ENCODE data around the gene PDIK1L. TPM values are rescaled to one million over a fixed set of nuclear protein-coding genes. Genes with fewer than 3 reads are reported as not detected.
A peak's percentile ranks its signal among the peaks of the same experiment; 100 is the strongest.

PDIK1L gene
- 10 to 100 TPM in 5 of 7 donors, 1 to 10 TPM in 2; 7.7 to 14.1 (median 11.6) TPM for total RNA-seq
- polyA plus RNA-seq = 1 to 10 TPM; 2.5 to 3.1 (median 3.1) TPM
- long read RNA-seq, donor 1, partial matches to known transcripts = 0 of 2 reads
- long read RNA-seq, donor 1, other reads (novel, unspliced or antisense) = 0 of 2 reads
- long read RNA-seq, donor 2, partial matches to known transcripts = 0 of 1 reads
- long read RNA-seq, donor 2, other reads (novel, unspliced or antisense) = 0 of 1 reads

DNA sequence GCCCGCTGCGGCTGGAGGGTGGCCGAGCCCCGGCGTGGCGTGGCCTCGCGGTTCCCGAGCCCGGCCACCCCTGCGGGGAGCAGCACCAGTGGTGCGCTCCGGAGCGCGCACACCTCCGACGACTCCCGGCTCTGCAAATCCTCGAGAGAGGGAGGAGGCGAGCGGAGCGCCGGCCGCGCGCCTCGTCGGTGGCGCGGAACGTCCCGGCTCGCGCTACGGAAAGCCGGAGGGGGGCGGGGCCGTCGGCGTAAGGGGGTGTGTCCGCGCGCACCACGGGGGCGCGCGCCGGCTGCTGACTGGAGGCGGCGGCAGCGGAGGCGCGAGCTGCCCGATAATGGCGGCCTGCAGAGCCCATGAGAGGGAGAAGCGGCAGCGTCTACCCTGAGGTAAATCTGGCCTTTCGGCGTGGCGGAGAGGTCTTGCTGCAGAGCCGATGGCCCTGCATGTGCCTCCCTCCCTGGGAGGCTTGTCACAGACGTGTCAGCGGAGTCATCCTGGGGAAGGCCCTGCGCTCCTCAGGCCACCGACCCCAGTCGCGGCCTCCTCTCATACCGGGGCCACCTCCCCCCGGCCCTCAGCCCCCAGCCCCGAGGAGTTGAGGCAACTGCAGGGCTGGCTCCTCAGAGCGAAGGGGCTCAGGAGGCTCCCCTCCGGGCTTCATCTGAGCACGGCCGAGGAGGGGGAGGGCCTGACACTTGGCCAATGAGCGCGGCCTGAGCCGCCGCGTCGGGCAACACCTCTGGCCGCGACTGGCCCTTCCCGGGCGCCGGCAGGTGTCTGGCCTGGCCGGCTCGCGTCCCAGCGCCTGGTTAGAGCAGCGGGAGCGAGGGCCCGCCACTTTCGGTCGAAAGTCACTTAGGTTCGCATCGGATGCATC is at the start of gene PDIK1L:
Gene PDIK1L, plus strand, starts transcription at position 295 of the 877 bp plus-strand sequence. CDS start 2,485 bp downstream, outside the sequence.
- TF ChIP-seq, protein P1, sequence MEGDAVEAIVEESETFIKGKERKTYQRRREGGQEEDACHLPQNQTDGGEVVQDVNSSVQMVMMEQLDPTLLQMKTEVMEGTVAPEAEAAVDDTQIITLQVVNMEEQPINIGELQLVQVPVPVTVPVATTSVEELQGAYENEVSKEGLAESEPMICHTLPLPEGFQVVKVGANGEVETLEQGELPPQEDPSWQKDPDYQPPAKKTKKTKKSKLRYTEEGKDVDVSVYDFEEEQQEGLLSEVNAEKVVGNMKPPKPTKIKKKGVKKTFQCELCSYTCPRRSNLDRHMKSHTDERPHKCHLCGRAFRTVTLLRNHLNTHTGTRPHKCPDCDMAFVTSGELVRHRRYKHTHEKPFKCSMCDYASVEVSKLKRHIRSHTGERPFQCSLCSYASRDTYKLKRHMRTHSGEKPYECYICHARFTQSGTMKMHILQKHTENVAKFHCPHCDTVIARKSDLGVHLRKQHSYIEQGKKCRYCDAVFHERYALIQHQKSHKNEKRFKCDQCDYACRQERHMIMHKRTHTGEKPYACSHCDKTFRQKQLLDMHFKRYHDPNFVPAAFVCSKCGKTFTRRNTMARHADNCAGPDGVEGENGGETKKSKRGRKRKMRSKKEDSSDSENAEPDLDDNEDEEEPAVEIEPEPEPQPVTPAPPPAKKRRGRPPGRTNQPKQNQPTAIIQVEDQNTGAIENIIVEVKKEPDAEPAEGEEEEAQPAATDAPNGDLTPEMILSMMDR (IDR thresholded peaks at IDR 0.05 in 8 of 11, conservative IDR thresholded peaks at IDR 0.05 in 3 of 11) = peak in 2 of 11 experiments; percentile 11 to 31
- TF ChIP-seq POLR2A (IDR thresholded peaks at IDR 0.05) = peak in 2 of 3 donors; percentile 8 to 26
- TF ChIP-seq POLR2AphosphoS5 (IDR thresholded peaks at IDR 0.05) = peak; percentile 87 to 93 (median 91)
- peak within 1 kb of the TSS; percentile 92 to 100 (median 100) for H3K4me3 ChIP-seq
- WGBS, 5 donors = 0 to 1% (median 1%) methylated on average over 49 to 96 of the region's 96 CpGs
- intact Hi-C loops (cut with DNase I; ENCODE audit: low total_unique reads) = no loop called here
- H3K27me3 ChIP-seq (replicated peaks in 1 of 7) = no peaks in the 10 kb centered on the region
- peaks cover 0 to 28% (median 20%) of the 10 kb centered on the region in 6 donors for H3K36me3 ChIP-seq
- peak within 1 kb of the TSS; percentile 88 to 98 (median 97) for H3K27ac ChIP-seq
- DNase-seq = peak; percentile 99
- peaks cover 15 to 54% (median 32%) of the 10 kb centered on the region in 6 donors for H3K4me1 ChIP-seq
- H3K9me3 ChIP-seq = no peaks in the 10 kb centered on the region

DNA sequence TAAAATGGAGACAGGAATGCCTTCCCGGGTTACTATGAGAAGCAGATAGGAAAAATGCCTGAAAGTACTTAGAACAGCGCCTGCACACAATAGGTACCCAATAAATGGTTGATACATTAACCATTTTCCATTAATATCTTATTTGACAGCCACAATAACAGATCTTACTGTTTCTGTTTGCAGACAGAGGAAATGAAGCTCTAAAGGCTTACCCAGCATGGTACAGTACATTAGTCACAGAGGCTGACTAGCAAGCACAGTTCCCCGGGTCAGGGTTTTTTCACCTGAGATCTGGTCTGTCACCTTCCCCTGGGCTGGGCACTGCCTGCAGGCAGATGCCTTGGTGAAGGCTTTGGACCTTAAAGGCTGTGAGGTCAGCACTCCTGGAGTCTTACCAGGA is 47.1 kb upstream of the PDIK1L start:
- H3K36me3 ChIP-seq = no peaks in the 10 kb centered on the region
- H3K4me1 ChIP-seq = no peaks in the 10 kb centered on the region
- intact Hi-C loops (cut with DNase I; ENCODE audit: low total_unique reads) = no loop called here
- H3K27me3 ChIP-seq (replicated peaks in 1 of 7) = peaks cover 0 to 21% (median 0%) of the 10 kb centered on the region in 7 donors
- DNase-seq = no peak
- H3K9me3 ChIP-seq = no peaks in the 10 kb centered on the region
- WGBS, 5 donors = 75 to 95% (median 85%) methylated on average over 3 of the region's 3 CpGs
- no peak overlapping the region for H3K4me3 ChIP-seq
- no peak overlapping the region for H3K27ac ChIP-seq
- TF ChIP-seq POLR2A (IDR thresholded peaks at IDR 0.05) (no peak), POLR2AphosphoS5 (IDR thresholded peaks at IDR 0.05) (no peak)
- TF ChIP-seq, protein P1 (IDR thresholded peaks at IDR 0.05 in 8 of 11, conservative IDR thresholded peaks at IDR 0.05 in 3 of 11) = no peak

DNA sequence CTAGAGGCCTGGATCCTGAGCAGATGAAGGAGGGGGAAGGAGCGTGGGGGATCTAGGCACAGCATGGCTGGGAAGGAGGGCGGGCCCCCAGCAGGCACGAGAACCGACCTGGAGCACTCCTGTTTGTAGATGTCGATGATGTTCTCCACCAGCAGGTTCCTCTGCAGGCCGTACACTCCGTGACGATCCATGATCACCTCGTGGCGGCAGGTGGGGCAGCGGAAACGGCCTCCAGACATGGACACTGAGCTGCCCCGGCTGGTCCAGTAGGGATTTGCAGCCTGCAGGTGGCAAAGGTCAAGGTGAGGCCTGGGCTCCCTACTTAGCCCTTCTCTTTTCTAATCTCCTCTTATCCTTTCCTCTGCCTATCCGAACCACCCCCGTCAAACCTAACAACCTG is 45.5 kb upstream of the PDIK1L start:
- no peaks in the 10 kb centered on the region for H3K4me1 ChIP-seq
- H3K36me3 ChIP-seq = no peaks in the 10 kb centered on the region
- no peak for DNase-seq
- H3K27ac ChIP-seq = no peak overlapping the region
- no peaks in the 10 kb centered on the region for H3K9me3 ChIP-seq
- intact Hi-C loops (cut with DNase I; ENCODE audit: low total_unique reads) = no loop called here
- H3K27me3 ChIP-seq (replicated peaks in 1 of 7) = peaks cover 0 to 21% (median 0%) of the 10 kb centered on the region in 7 donors
- TF ChIP-seq POLR2A (IDR thresholded peaks at IDR 0.05) = no peak
- TF ChIP-seq POLR2AphosphoS5 (IDR thresholded peaks at IDR 0.05) = no peak
- TF ChIP-seq, protein P1 (IDR thresholded peaks at IDR 0.05 in 8 of 11, conservative IDR thresholded peaks at IDR 0.05 in 3 of 11) = no peak
- no peak overlapping the region for H3K4me3 ChIP-seq
- 74 to 88% (median 85%) methylated on average over 15 of the region's 15 CpGs for WGBS, 5 donors

DNA sequence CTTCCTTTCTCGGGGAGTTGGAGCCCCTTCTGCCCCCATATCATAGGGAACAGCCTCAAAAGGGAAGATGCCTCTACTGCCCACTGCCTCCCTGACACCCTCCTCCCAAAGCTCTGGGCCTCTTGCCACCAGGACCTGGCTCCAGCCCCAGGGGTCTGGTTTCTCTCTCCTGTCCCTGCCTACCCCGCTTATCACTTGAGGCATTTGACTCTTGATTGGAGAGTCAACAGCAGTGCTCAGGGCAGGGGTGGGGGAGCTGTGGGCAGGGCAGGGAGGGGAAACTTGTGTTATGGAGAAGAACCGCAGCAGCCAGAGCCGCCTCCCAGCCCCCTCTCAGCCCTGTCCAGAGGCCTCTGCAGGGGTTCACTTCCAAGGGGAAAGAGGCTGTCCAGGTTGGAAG is 44.8 kb upstream of the PDIK1L start:
- H3K36me3 ChIP-seq = no peaks in the 10 kb centered on the region
- no peak for TF ChIP-seq POLR2A (IDR thresholded peaks at IDR 0.05)
- TF ChIP-seq POLR2AphosphoS5 (IDR thresholded peaks at IDR 0.05) = no peak
- TF ChIP-seq, protein P1 (IDR thresholded peaks at IDR 0.05 in 8 of 11, conservative IDR thresholded peaks at IDR 0.05 in 3 of 11) = no peak
- H3K27me3 ChIP-seq (replicated peaks in 1 of 7) = peaks cover 0 to 21% (median 0%) of the 10 kb centered on the region in 7 donors
- no peaks in the 10 kb centered on the region for H3K4me1 ChIP-seq
- intact Hi-C loops (cut with DNase I; ENCODE audit: low total_unique reads) = no loop called here
- WGBS, 5 donors = 69 to 81% (median 76%) methylated on average over 4 of the region's 4 CpGs
- H3K27ac ChIP-seq = no peak overlapping the region
- no peak for DNase-seq
- no peaks in the 10 kb centered on the region for H3K9me3 ChIP-seq
- no peak overlapping the region for H3K4me3 ChIP-seq
